Keratinocyte (primary cell): Measurements from ENCODE around the gene DUSP14. TPM values are rescaled to one million over a fixed set of nuclear protein-coding genes. Genes with fewer than 3 reads are reported as not detected.

Source experiments
- DNase-seq: peaks from one replicate; pipeline ENCODE4 v3.0.0-alpha.2; 2011; ENCODE audit warnings: low read depth, missing footprints, low spot score
- FAIRE-seq: peaks from 2 replicates; lab custom pipeline; 2011; peaks lifted over from hg19 to GRCh38; lab: Jason Lieb, UNC
- H2AFZ ChIP-seq: 2 replicates; pipeline ENCODE4 v1.6.0; 2012; ENCODE audit warnings: low read length, control low read depth, inconsistent platforms; ENCODE audit not compliant: control insufficient read depth
- H3K27ac ChIP-seq: 2 replicates; pipeline ENCODE4 v1.5.1; 2011; ENCODE audit warnings: low read length; ENCODE audit not compliant: control insufficient read depth, insufficient read depth
- H3K27me3 ChIP-seq: 3 replicates; pipeline ENCODE4 v1.6.0; 2011; ENCODE audit warnings: low read length; ENCODE audit not compliant: control insufficient read depth, insufficient read depth; ENCODE audit errors: extremely low read depth
- H3K36me3 ChIP-seq, 2 experiments: 2 replicates in 1 of 2; 3 replicates in 1 of 2; pipeline ENCODE4 v1.5.1; 2011; ENCODE audit warnings: low read length in 2 of 2, mild to moderate bottlenecking in 1 of 2; ENCODE audit not compliant: control insufficient read depth in 2 of 2, insufficient read depth in 2 of 2; ENCODE audit errors: extremely low read depth in 1 of 2
- H3K4me1 ChIP-seq: 3 replicates; pipeline ENCODE4 v1.5.1; 2011; ENCODE audit warnings: low read length; ENCODE audit not compliant: control insufficient read depth, insufficient read depth; ENCODE audit errors: extremely low read depth
- H3K4me2 ChIP-seq: 3 replicates; pipeline ENCODE4 v1.6.0; 2011; ENCODE audit warnings: low read depth, low read length; ENCODE audit not compliant: control insufficient read depth, insufficient read depth; ENCODE audit errors: extremely low read depth
- H3K4me3 ChIP-seq, 3 experiments: fragments of 200-600 bp in 1 of 3; sonication (generic) in 1 of 3; 2 replicates in 2 of 3; 3 replicates in 1 of 3; pipeline ENCODE4 v1.5.1; 2011 to 2016; ENCODE audit warnings: low read length in 3 of 3, mild to moderate bottlenecking in 3 of 3, control low read depth in 2 of 3, inconsistent platforms in 1 of 3, low read depth in 1 of 3, mixed read lengths in 1 of 3, mixed run types in 1 of 3, moderate library complexity in 1 of 3; ENCODE audit not compliant: control insufficient read depth in 2 of 3, insufficient read depth in 2 of 3; ENCODE audit errors: extremely low read depth in 1 of 3
- H3K79me2 ChIP-seq: 2 replicates; pipeline ENCODE4 v1.6.0; 2012; ENCODE audit warnings: low read length; ENCODE audit not compliant: control insufficient read depth, insufficient read depth
- H3K9ac ChIP-seq: 3 replicates; pipeline ENCODE4 v1.6.0; 2011; ENCODE audit warnings: low read length; ENCODE audit not compliant: control insufficient read depth, insufficient read depth; ENCODE audit errors: extremely low read depth
- H3K9me1 ChIP-seq: 3 replicates; pipeline ENCODE4 v1.6.0; 2011; ENCODE audit warnings: low read length; ENCODE audit not compliant: control insufficient read depth, insufficient read depth; ENCODE audit errors: extremely low read depth
- H3K9me3 ChIP-seq: 2 replicates; pipeline ENCODE4 v1.5.1; 2012; ENCODE audit warnings: low read depth, low read length; ENCODE audit not compliant: control insufficient read depth
- H4K20me1 ChIP-seq: 3 replicates; pipeline ENCODE4 v1.6.0; 2011; ENCODE audit warnings: low read length; ENCODE audit not compliant: control insufficient read depth, insufficient read depth; ENCODE audit errors: extremely low read depth
- CTCF ChIP-seq, 3 experiments: IDR thresholded peaks in 1 of 3; conservative IDR thresholded peaks in 1 of 3; optimal IDR thresholded peaks in 1 of 3; 2 replicates in 2 of 3; 3 replicates in 1 of 3; pipeline versions ENCODE3 to v1.5.1; 2011; ENCODE audit warnings: low read length in 3 of 3, mild to moderate bottlenecking in 3 of 3, moderate library complexity in 2 of 3, control low read depth in 1 of 3, inconsistent platforms in 1 of 3; ENCODE audit not compliant: insufficient read depth in 2 of 3; ENCODE audit errors: extremely low read depth in 1 of 3
- EZH2 ChIP-seq: IDR thresholded peaks from one replicate; pipeline ENCODE4 v1.6.1; 2012; ENCODE audit warnings: inconsistent platforms, mild to moderate bottlenecking, low read length, moderate library complexity
- dilution Hi-C: fragments of 300-500 bp; cut with MboI; formaldehyde crosslinking; loops from one replicate; pipeline ENCODE4 v1.7.0; 2020; ENCODE audit warnings: low sequenced_read_pairs; ENCODE audit not compliant: extremely low pct_ligation_motif_present
- polyA plus RNA-seq, 5 experiments: library from polyadenylated mRNA; depleted of rRNA in 3 of 5; stranded (reverse) in 3 of 5; stranded (forward) in 1 of 5; unstranded in 1 of 5; fragments of >200 nt; gene quantifications; 1 replicate in 1 of 5; 2 replicates in 3 of 5; 3 replicates in 1 of 5; pipeline versions ENCODE4 v1.2.1 to v1.2.3, GENCODE V29; 2011 to 2012; ENCODE audit warnings: missing spikeins in 2 of 5, low read depth in 1 of 5, low replicate concordance in 1 of 5

Gene DUSP14
- polyA plus RNA-seq, 1 donor (not counting 4 experiments of a cell fraction or from before 2014, with no cell fraction given), result 169 TPM

- FAIRE-seq (no peak), DNase-seq (no peak)
- Histone ChIP-seq H2AFZ (no peak overlapping the region), H3K36me3 (peaks cover 2 to 5% of the 10 kb centered on the region in 2 experiments), H3K9me1 (no peaks in the 10 kb centered on the region), H3K9me3 (no peaks in the 10 kb centered on the region), H3K4me1 (peaks cover 39% of the 10 kb centered on the region), H3K4me2 (peak overlapping the region; percentile 96), H3K27me3 (no peaks in the 10 kb centered on the region), H3K27ac (peak overlapping the region; percentile 95), H3K9ac (peak overlapping the region; percentile 83), H3K4me3 (peak overlapping the region; percentile 67 to 86 (median 83)), H3K79me2 (peaks cover 42% of the 10 kb centered on the region), H4K20me1 (peaks cover 5% of the 10 kb centered on the region)
- dilution Hi-C loops, result no loop called here
- no peak for TF ChIP-seq EZH2
- peak in 1 of 3 experiments; percentile 52 for TF ChIP-seq CTCF (optimal IDR thresholded peaks at IDR 0.05 in 1 of 3, IDR thresholded peaks at IDR 0.05 in 1 of 3, conservative IDR thresholded peaks at IDR 0.05 in 1 of 3; ENCODE audit: extremely low read depth in 1 of 3, insufficient read depth in 2 of 3, low read length in 3 of 3)
These were observed 414 bp downstream of the DUSP14 start for GRCh38 chr17:37490022-37490587.

GRCh38 chr17:37490638-37491614 is 1.2 kb downstream of the DUSP14 start:
- TF ChIP-seq EZH2 (no peak), CTCF (optimal IDR thresholded peaks at IDR 0.05 in 1 of 3, IDR thresholded peaks at IDR 0.05 in 1 of 3, conservative IDR thresholded peaks at IDR 0.05 in 1 of 3; ENCODE audit: extremely low read depth in 1 of 3, insufficient read depth in 2 of 3, low read length in 3 of 3) (no peak)
- FAIRE-seq, result no peak
- peaks cover 49% of the 10 kb centered on the region for H3K79me2 ChIP-seq
- no peaks in the 10 kb centered on the region for H3K9me1 ChIP-seq
- peak overlapping the region; percentile 83 for H3K9ac ChIP-seq
- H3K27ac ChIP-seq, result peak overlapping the region; percentile 95
- H3K27me3 ChIP-seq, result no peaks in the 10 kb centered on the region
- dilution Hi-C loops, result no loop called here
- peaks cover 4 to 9% of the 10 kb centered on the region in 2 experiments for H3K36me3 ChIP-seq
- H2AFZ ChIP-seq, result no peak overlapping the region
- H3K4me1 ChIP-seq, result peaks cover 37% of the 10 kb centered on the region
- peak overlapping the region; percentile 96 for H3K4me2 ChIP-seq
- H3K9me3 ChIP-seq, result no peaks in the 10 kb centered on the region
- H3K4me3 ChIP-seq, result peak overlapping the region; percentile 67 to 86 (median 83)
- peaks cover 6% of the 10 kb centered on the region for H4K20me1 ChIP-seq
- peak; percentile 79 for DNase-seq
